Endothelial cell (in vitro differentiated cells): Measurements from ENCODE around the gene PPP2R5D. TPM values are rescaled to one million over a fixed set of nuclear protein-coding genes. Genes with fewer than 3 reads are reported as not detected.

Experiments used
- DNase-seq: peaks from one replicate; pipeline ENCODE4 v3.0.0; 2021; ENCODE audit warnings: low spot score
- H3K27ac Mint-ChIP-seq: one replicate; pipeline ENCODE4 v1.8.0; 2021; ENCODE audit warnings: mixed read lengths, inconsistent platforms; ENCODE audit not compliant: unreplicated experiment
- H3K27me3 Mint-ChIP-seq: one replicate; pipeline ENCODE4 v1.8.0; 2021; ENCODE audit warnings: mild to moderate bottlenecking, moderate library complexity, mixed read lengths, inconsistent platforms; ENCODE audit not compliant: unreplicated experiment
- H3K36me3 Mint-ChIP-seq: one replicate; pipeline ENCODE4 v1.8.0; 2021; ENCODE audit warnings: mild to moderate bottlenecking, low read depth, mixed read lengths, inconsistent platforms; ENCODE audit not compliant: unreplicated experiment
- H3K4me1 Mint-ChIP-seq: one replicate; pipeline ENCODE4 v1.8.0; 2021; ENCODE audit warnings: mild to moderate bottlenecking, mixed read lengths, inconsistent platforms; ENCODE audit not compliant: unreplicated experiment
- H3K4me3 Mint-ChIP-seq: one replicate; pipeline ENCODE4 v1.8.0; 2021; ENCODE audit warnings: mild to moderate bottlenecking, mixed read lengths, inconsistent platforms; ENCODE audit not compliant: unreplicated experiment
- H3K9me3 Mint-ChIP-seq: one replicate; pipeline ENCODE4 v1.8.0; 2021; ENCODE audit warnings: mixed read lengths, inconsistent platforms; ENCODE audit not compliant: unreplicated experiment
- total RNA-seq: library from RNA; stranded (reverse); fragmentation: NEBNext Ultra II Directional; extraction: Animal tissue kit (Norgen Biotek cat#: 25700); gene quantifications from one replicate; pipeline ENCODE4 v1.2.1, GENCODE V29; 2021; ENCODE audit not compliant: unreplicated experiment
- TF ChIP-seq, protein P1 (sequence below): fragments of 200-600 bp; sonication (generic); IDR thresholded peaks from one replicate; pipeline ENCODE4 v1.5.0; 2021; ENCODE audit warnings: antibody characterized with exemption; ENCODE audit not compliant: unreplicated experiment

PPP2R5D gene
- total RNA-seq, 1 donor from 2014 or later: 58.0 TPM

DNA sequence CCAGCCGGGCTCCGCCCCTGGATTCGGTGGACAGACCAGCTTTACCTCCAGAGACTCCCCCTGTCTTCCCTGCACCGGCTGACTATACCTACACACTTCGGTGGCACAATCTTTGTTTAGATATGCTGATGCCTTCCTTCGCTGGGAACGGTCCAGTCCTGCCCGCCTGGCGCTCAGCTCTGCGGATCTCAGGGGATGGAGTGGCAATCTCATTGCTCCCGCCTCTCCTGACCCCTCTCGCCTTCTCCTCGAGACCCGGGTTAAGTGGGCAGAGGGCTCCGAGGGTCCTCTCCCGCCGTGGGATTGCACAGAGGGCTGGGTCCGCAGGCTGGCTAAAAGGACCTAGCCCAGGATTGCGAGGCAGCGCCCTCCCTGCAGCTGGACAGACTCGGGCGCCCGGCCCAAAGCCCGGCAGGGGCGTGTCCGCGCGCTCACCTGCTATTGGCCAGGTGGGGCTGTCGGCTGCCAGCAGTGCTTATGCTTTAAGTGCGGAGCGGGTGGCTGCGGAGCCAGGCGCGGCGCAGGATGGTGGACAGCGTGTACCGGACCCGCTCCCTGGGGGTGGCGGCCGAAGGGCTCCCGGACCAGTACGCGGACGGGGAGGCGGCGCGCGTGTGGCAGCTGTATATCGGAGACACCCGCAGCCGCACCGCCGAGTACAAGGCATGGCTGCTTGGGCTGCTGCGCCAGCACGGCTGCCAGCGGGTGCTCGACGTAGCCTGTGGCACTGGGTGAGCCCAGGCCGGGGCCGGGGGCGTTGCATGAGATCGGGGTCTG is 23.9 kb upstream of the PPP2R5D start, which contains the start of gene GNMT:
TSS of gene GNMT (plus strand) at position 512 of the 777 bp plus-strand sequence. CDS start at position 526, 14 bp downstream.
- peaks cover 8% of the 10 kb centered on the region for H3K27me3 Mint-ChIP-seq
- no peak within 1 kb of the TSS for H3K27ac Mint-ChIP-seq
- peaks cover 16% of the 10 kb centered on the region for H3K36me3 Mint-ChIP-seq
- peaks cover 5% of the 10 kb centered on the region for H3K4me1 Mint-ChIP-seq
- DNase-seq: peak; percentile 43
- peak within 1 kb of the TSS; percentile 38 for H3K4me3 Mint-ChIP-seq
- TF ChIP-seq, protein P1, sequence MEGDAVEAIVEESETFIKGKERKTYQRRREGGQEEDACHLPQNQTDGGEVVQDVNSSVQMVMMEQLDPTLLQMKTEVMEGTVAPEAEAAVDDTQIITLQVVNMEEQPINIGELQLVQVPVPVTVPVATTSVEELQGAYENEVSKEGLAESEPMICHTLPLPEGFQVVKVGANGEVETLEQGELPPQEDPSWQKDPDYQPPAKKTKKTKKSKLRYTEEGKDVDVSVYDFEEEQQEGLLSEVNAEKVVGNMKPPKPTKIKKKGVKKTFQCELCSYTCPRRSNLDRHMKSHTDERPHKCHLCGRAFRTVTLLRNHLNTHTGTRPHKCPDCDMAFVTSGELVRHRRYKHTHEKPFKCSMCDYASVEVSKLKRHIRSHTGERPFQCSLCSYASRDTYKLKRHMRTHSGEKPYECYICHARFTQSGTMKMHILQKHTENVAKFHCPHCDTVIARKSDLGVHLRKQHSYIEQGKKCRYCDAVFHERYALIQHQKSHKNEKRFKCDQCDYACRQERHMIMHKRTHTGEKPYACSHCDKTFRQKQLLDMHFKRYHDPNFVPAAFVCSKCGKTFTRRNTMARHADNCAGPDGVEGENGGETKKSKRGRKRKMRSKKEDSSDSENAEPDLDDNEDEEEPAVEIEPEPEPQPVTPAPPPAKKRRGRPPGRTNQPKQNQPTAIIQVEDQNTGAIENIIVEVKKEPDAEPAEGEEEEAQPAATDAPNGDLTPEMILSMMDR: no peak
- H3K9me3 Mint-ChIP-seq: no peaks in the 10 kb centered on the region

DNA sequence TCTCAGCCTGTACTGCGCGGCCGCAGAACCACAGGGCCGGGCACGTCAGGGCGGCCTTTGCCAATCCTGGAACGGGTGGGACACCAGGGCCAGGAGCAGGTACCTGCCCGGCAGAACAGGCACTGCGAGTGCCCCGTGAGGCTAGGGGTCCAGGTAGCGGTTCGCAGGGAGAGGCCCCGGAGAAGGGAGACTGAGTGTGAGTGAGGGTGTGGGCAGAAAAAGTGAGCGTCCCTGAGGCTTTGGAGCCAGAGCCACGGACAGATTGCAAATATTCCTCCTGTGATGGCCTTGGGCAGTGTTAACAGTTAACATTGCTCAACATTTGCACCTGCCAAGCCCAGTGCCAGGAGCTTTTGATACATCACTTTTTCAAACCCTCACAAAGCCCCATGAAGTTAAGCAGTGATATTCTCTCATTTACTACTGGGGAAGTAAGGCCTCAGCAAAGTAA is 23.3 kb upstream of the PPP2R5D start:
- no peak overlapping the region for H3K4me3 Mint-ChIP-seq
- peaks cover 5% of the 10 kb centered on the region for H3K4me1 Mint-ChIP-seq
- peaks cover 10% of the 10 kb centered on the region for H3K27me3 Mint-ChIP-seq
- TF ChIP-seq, protein P1: no peak
- no peaks in the 10 kb centered on the region for H3K9me3 Mint-ChIP-seq
- DNase-seq: no peak
- H3K36me3 Mint-ChIP-seq: peaks cover 19% of the 10 kb centered on the region
- H3K27ac Mint-ChIP-seq: no peak overlapping the region

DNA sequence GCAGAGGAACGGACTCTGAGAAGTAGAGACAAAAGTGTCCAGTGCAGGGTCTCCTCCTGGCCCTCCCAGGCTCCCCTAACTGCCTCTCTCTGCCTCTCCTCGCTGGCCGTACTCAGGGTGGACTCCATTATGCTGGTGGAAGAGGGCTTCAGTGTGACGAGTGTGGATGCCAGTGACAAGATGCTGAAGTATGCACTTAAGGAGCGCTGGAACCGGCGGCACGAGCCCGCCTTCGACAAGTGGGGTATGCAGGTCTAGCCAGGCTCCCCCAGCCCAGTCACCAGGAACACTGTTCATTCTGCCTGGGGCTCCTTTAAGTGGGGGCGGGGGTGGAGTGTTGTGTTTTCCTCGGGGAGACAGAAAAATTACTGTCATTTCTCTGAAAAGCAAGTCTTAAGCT is 22.3 kb upstream of the PPP2R5D start:
- TF ChIP-seq, protein P1: no peak
- H3K9me3 Mint-ChIP-seq: no peaks in the 10 kb centered on the region

DNA sequence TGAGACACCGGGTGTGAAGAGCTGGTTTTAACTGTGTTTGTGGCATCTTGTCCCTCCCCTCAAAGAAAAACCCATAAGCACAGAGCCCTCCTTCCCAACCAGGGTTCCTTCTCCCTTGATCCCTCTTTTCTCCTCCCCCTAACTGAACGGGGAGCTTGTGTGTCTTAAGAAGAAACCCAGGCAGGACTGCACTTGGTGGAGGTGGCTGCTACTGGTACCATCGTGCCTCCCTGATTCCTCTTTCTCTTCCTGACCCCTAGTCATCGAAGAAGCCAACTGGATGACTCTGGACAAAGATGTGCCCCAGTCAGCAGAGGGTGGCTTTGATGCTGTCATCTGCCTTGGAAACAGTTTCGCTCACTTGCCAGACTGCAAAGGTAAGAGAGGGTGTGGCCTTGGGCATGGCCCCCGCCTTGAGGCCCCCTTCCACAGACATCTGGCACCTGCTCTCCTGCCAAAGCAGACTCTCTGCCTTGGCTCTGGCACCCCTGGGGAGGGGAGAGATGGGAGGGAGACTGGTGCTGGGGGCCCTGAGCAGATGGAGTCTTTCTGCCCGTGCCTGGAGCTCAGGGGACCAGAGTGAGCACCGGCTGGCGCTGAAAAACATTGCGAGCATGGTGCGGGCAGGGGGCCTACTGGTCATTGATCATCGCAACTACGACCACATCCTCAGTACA is 21.7 kb upstream of the PPP2R5D start:
- peaks cover 19% of the 10 kb centered on the region for H3K36me3 Mint-ChIP-seq
- TF ChIP-seq, protein P1: no peak
- no peaks in the 10 kb centered on the region for H3K9me3 Mint-ChIP-seq
- H3K27me3 Mint-ChIP-seq: peaks cover 10% of the 10 kb centered on the region
- H3K4me1 Mint-ChIP-seq: peaks cover 5% of the 10 kb centered on the region
- no peak overlapping the region for H3K27ac Mint-ChIP-seq
- peak overlapping the region; percentile 83 for H3K4me3 Mint-ChIP-seq
- no peak for DNase-seq

More for the DNA sequence above, 22.3 kb upstream of the PPP2R5D start:
- H3K4me1 Mint-ChIP-seq: peaks cover 5% of the 10 kb centered on the region
- H3K27me3 Mint-ChIP-seq: peaks cover 10% of the 10 kb centered on the region
- peaks cover 19% of the 10 kb centered on the region for H3K36me3 Mint-ChIP-seq
- no peak for DNase-seq
- H3K4me3 Mint-ChIP-seq: peak overlapping the region; percentile 83
- H3K27ac Mint-ChIP-seq: no peak overlapping the region
